Thyroid gland (tissue), 4 donors: ENCODE data around the gene STXBP5L.
A peak's percentile ranks its signal among the peaks of the same experiment; 100 is the strongest.

ENCODE experiments used
- POLR2A ChIP-seq, 2 donors: fragments of 450-650 bp; IDR thresholded peaks; one replicate each; pipeline ENCODE4 v1.6.1; 2017; ENCODE audit warnings: antibody characterized with exemption in 2 of 2, mild to moderate bottlenecking in 2 of 2, moderate library complexity in 1 of 2
- TF ChIP-seq, protein P1 (sequence below), 6 experiments: fragments of 200-600 bp in 3 of 6; fragments of 450-650 bp in 3 of 6; sonication (generic) in 3 of 6; IDR thresholded peaks; one replicate each; pipeline ENCODE4 v1.5.1; 2016 to 2019; ENCODE audit warnings: antibody characterized with exemption in 6 of 6, mild to moderate bottlenecking in 2 of 6, inconsistent platforms in 1 of 6, moderate library complexity in 1 of 6

DNA sequence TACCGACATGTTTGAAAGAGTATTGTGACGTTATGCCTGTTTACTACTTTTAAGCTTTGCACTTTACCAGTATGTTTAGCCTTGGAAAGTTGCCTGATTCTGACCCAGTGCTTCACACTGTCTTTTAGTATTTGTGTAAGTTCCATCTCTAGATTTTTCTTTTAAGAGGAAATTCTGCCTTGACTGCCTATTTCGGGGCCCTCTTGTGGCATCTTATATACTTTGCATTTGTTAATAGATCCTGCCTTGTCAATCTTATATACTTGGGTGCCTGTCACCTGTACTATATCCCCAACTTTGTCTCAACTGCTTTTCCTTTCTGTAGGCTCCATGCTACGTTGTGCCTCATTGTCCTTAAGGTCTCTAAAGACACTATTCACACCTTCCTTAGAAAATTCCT, 244.6 kb downstream of the STXBP5L start:
- TF ChIP-seq POLR2A (IDR thresholded peaks at IDR 0.05): no peak
- TF ChIP-seq, protein P1, sequence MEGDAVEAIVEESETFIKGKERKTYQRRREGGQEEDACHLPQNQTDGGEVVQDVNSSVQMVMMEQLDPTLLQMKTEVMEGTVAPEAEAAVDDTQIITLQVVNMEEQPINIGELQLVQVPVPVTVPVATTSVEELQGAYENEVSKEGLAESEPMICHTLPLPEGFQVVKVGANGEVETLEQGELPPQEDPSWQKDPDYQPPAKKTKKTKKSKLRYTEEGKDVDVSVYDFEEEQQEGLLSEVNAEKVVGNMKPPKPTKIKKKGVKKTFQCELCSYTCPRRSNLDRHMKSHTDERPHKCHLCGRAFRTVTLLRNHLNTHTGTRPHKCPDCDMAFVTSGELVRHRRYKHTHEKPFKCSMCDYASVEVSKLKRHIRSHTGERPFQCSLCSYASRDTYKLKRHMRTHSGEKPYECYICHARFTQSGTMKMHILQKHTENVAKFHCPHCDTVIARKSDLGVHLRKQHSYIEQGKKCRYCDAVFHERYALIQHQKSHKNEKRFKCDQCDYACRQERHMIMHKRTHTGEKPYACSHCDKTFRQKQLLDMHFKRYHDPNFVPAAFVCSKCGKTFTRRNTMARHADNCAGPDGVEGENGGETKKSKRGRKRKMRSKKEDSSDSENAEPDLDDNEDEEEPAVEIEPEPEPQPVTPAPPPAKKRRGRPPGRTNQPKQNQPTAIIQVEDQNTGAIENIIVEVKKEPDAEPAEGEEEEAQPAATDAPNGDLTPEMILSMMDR (IDR thresholded peaks at IDR 0.05): peak in 3 of 6 experiments; percentile 34
